EH (cell line): Measurements from ENCODE around the gene GLI3.

Experiments
- DNase-seq: peaks from one replicate; pipeline ENCODE4 v3.0.0-alpha.2; 2015; ENCODE audit warnings: low read depth

Gene GLI3

GRCh38 chr7:42143711-42144600 lies 93.1 kb downstream of the GLI3 start:
- peak; percentile 68 for DNase-seq

GRCh38 chr7:42142089-42142488 lies 94.9 kb downstream of the GLI3 start:
- no peak for DNase-seq

GRCh38 chr7:42139751-42140150 lies 97.3 kb downstream of the GLI3 start:
- no peak for DNase-seq

- no peak for DNase-seq
These were observed 98.3 kb downstream of the GLI3 start for GRCh38 chr7:42138691-42139090.

- no peak for DNase-seq
These were observed 99.1 kb downstream of the GLI3 start for GRCh38 chr7:42137941-42138340.

GRCh38 chr7:42137431-42137830 lies 99.6 kb downstream of the GLI3 start:
- DNase-seq = no peak

GRCh38 chr7:42135728-42136127 lies 101.3 kb downstream of the GLI3 start:
- no peak for DNase-seq

GRCh38 chr7:42134276-42134876 lies 102.6 kb downstream of the GLI3 start:
- no peak for DNase-seq

GRCh38 chr7:42133321-42133720 lies 103.7 kb downstream of the GLI3 start:
- DNase-seq = no peak

GRCh38 chr7:42128703-42129102 lies 108.3 kb downstream of the GLI3 start:
- DNase-seq = peak; percentile 37

- DNase-seq = no peak
These were observed 109.8 kb downstream of the GLI3 start for GRCh38 chr7:42127232-42127622.

GRCh38 chr7:42126475-42127231 lies 110.4 kb downstream of the GLI3 start:
- DNase-seq = no peak

- no peak for DNase-seq
These were observed 111.7 kb downstream of the GLI3 start for GRCh38 chr7:42125321-42125720.

GRCh38 chr7:42123716-42124115 lies 113.3 kb downstream of the GLI3 start:
- DNase-seq = no peak

GRCh38 chr7:42120191-42120590 lies 116.8 kb downstream of the GLI3 start:
- no peak for DNase-seq

- no peak for DNase-seq
These were observed 119.8 kb downstream of the GLI3 start for GRCh38 chr7:42117201-42117600.

- DNase-seq = no peak
These were observed 121.2 kb downstream of the GLI3 start for GRCh38 chr7:42115795-42116194.

GRCh38 chr7:42110333-42110732 lies 126.7 kb downstream of the GLI3 start:
- DNase-seq = no peak

- no peak for DNase-seq
These were observed 128.0 kb downstream of the GLI3 start for GRCh38 chr7:42108803-42109528.

GRCh38 chr7:42107484-42108240 lies 129.3 kb downstream of the GLI3 start:
- peak; percentile 72 for DNase-seq

- DNase-seq = peak; percentile 49
These were observed 130.4 kb downstream of the GLI3 start for GRCh38 chr7:42106562-42106961.
